ENCODE results near the gene CEP170B.
"Not testable (repeated sequence)": the region's sequence is repeated elsewhere in the genome, so short reads cannot be mapped to it uniquely, and the experiment has no call there.

GRCh38 chr14:104904650-104905578 lies 39.8 kb downstream of the CEP170B start:
- TF ChIP-seq CTCF, POLR2A, POLR2AphosphoS5, EP300 (IDR thresholded peaks at IDR 0.05): not testable (repeated sequence)
